Ovary (tissue), 9 donors: Measurements from ENCODE around the gene CD244. TPM values are rescaled to one million over a fixed set of nuclear protein-coding genes. Genes with fewer than 3 reads are reported as not detected.

Source experiments
- DNase-seq, 5 donors: peaks; one replicate each; pipeline ENCODE4 v3.0.0-alpha.2; 2019 to 2020
- H3K27ac ChIP-seq, 2 donors: fragments of 200-600 bp; one replicate each; pipeline versions ENCODE4 v1.5.1 to v1.8.0; 2019 to 2022
- H3K27me3 ChIP-seq: fragments of 200-600 bp; one replicate; pipeline ENCODE4 v1.8.0; 2022
- H3K36me3 ChIP-seq: fragments of 200-600 bp; sonication (generic); one replicate; pipeline ENCODE4 v1.5.1; 2019
- H3K4me1 ChIP-seq: one replicate; pipeline ENCODE4 v1.8.1; 2013; ENCODE audit warnings: mild to moderate bottlenecking, moderate library complexity; ENCODE audit not compliant: insufficient read depth
- H3K4me3 ChIP-seq: fragments of 200-600 bp; sonication (generic); one replicate; pipeline ENCODE4 v1.5.1; 2017
- H3K9me3 ChIP-seq, 2 donors: fragments of 200-600 bp in 1 of 2; sonication (generic) in 1 of 2; one replicate each; pipeline versions ENCODE4 v1.5.1 to v1.8.1; 2013 to 2019; ENCODE audit warnings: mild to moderate bottlenecking in 1 of 2, moderate library complexity in 1 of 2
- EP300 ChIP-seq: sonication (generic); formaldehyde crosslinking; IDR thresholded peaks from one replicate; pipeline ENCODE4 v1.6.1; 2017; ENCODE audit warnings: antibody characterized with exemption
- POLR2A ChIP-seq: fragments of 450-650 bp; IDR thresholded peaks from one replicate; pipeline ENCODE4 v1.6.1; 2017; ENCODE audit warnings: antibody characterized with exemption, mild to moderate bottlenecking, moderate library complexity
- WGBS, 3 donors: extraction: QIAGEN DNeasy Blood & Tissue Kit in 1 of 3; methylation state at CpG; one replicate each; pipeline versions ENCODE4 v1.1.5 to v1.1.7; 2013 to 2017; 5-methylcytosine and 5-hydroxymethylcytosine counted together
- intact Hi-C, 4 donors: fragments of 100-400 bp; cut with DNase I; formaldehyde crosslinking; loops; one replicate each; pipeline versions ENCODE4 v1.11.0 to v1.15.1; 2022 to 2023
- polyA plus RNA-seq, 2 donors: library from polyadenylated mRNA; stranded (reverse); fragments of 200-250 nt in 1 of 2; fragments of 350-450 nt in 1 of 2; fragmentation: Illumina TruSeq in 1 of 2; extraction: RNeasy Lipid Tissue Mini Kit (QIAGEN cat#74804) in 1 of 2; gene quantifications; one replicate each; pipeline ENCODE4 v1.2.3, GENCODE V29; 2013 to 2014
- total RNA-seq, 7 donors: library from RNA; depleted of rRNA in 2 of 7; stranded (reverse); fragments of >200 nt in 2 of 7; fragmentation: NEBNext Ultra II Directional in 3 of 7; extraction: Animal tissue kit (Norgen Biotek cat#: 25700) in 3 of 7; gene quantifications; one replicate each; pipeline versions ENCODE4 v1.1.0 to v1.2.4, GENCODE V29; 2016 to 2023
- TF ChIP-seq, protein P1 (sequence below), 3 donors: fragments of 450-650 bp in 2 of 3; fragments of 200-600 bp in 1 of 3; IDR thresholded peaks; one replicate each; pipeline versions ENCODE4 v1.5.1 to v1.8.0; 2016 to 2022; ENCODE audit warnings: antibody characterized with exemption in 3 of 3, mild to moderate bottlenecking in 1 of 3
- donor health status: DM: no; HTN: no; CAD: no; lungs with moderate emphysema.
- donor health status: DM: no; HTN: no; CAD: no.
- donor health status: Bipolar disorder and iron deficiency.
- donor health status: DM: yes; HTN: yes; CAD: no.
- donor health status: DM: no; HTN: no; CAD: no.
- donor health status: DM: yes; HTN: yes; CAD: no.

Gene CD244
- total and polyA plus RNA-seq, 9 donors, result 0.45 to 3.1 (median 0.60) TPM

DNA sequence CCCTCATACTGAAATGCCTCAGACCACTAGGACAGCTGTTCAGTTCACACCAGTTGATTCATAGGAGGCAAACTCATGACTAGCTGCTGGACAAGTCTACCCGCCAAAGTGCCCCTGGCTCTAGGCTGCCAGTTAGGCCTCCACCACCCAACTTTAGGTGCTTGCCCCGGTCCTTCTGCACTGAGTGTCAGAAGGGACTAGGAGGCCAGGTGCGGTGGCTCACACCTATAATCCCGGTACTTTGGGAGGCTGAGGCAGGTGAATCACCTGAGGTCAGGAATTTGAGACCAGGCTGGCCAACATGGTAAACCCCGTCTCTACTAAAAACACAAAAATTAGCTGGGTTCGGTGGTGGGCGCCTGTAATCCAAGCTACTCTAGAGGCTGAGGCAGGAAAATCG, 47.8 kb downstream of the CD244 start:
- Histone ChIP-seq H3K27ac (no peak overlapping the region), H3K9me3 (no peaks in the 10 kb centered on the region), H3K4me3 (no peak overlapping the region), H3K36me3 (no peaks in the 10 kb centered on the region), H3K4me1 (no peaks in the 10 kb centered on the region), H3K27me3 (no peaks in the 10 kb centered on the region)
- 93 to 97% (median 93%) methylated on average over 8 of the region's 8 CpGs for WGBS, 3 donors
- DNase-seq, result no peak
- intact Hi-C loops, result no loop called here
- TF ChIP-seq EP300 (no peak), POLR2A (no peak)
- TF ChIP-seq, protein P1, sequence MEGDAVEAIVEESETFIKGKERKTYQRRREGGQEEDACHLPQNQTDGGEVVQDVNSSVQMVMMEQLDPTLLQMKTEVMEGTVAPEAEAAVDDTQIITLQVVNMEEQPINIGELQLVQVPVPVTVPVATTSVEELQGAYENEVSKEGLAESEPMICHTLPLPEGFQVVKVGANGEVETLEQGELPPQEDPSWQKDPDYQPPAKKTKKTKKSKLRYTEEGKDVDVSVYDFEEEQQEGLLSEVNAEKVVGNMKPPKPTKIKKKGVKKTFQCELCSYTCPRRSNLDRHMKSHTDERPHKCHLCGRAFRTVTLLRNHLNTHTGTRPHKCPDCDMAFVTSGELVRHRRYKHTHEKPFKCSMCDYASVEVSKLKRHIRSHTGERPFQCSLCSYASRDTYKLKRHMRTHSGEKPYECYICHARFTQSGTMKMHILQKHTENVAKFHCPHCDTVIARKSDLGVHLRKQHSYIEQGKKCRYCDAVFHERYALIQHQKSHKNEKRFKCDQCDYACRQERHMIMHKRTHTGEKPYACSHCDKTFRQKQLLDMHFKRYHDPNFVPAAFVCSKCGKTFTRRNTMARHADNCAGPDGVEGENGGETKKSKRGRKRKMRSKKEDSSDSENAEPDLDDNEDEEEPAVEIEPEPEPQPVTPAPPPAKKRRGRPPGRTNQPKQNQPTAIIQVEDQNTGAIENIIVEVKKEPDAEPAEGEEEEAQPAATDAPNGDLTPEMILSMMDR (IDR thresholded peaks at IDR 0.05), result no peak

DNA sequence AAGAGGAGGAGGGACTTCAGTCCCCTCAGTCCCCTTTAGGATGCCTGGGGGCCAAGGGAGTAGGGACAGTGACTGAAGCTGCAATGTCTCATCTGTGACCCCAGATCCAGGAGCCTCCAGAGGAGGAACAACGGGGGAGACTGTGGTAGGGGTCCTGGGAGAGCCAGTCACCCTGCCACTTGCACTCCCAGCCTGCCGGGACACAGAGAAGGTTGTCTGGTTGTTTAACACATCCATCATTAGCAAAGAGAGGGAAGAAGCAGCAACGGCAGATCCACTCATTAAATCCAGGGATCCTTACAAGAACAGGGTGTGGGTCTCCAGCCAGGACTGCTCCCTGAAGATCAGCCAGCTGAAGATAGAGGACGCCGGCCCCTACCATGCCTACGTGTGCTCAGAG, 48.4 kb downstream of the CD244 start:
- intact Hi-C loops, result no loop called here
- Histone ChIP-seq H3K27me3 (no peaks in the 10 kb centered on the region), H3K27ac (no peak overlapping the region), H3K9me3 (no peaks in the 10 kb centered on the region), H3K4me3 (no peak overlapping the region), H3K4me1 (no peaks in the 10 kb centered on the region), H3K36me3 (no peaks in the 10 kb centered on the region)
- no peak for DNase-seq
- WGBS, 3 donors, result 82 to 94% (median 87%) methylated on average over 6 of the region's 6 CpGs
- TF ChIP-seq EP300, result no peak
- TF ChIP-seq, protein P1 (IDR thresholded peaks at IDR 0.05), result no peak
- TF ChIP-seq POLR2A, result no peak

DNA sequence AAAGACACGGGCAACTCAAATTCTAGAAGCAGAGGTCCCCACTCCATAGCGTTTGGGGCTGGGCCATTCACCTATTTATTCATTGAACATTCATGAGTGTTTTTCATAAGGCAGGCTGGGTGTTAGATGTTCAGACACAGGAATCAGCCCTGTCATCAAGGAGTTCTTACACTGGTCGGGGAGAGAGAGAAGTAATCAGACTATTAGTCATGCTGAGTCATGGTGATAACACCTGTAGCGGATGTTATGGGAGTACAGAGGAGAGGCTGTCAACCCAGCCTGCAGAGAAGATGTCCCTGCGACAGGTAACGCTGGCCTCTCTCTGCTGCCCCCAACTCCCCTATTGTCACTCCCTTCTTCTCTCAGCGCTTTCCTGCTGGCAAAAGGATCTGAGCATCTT, 49.5 kb downstream of the CD244 start:
- Histone ChIP-seq H3K4me3 (no peak overlapping the region), H3K4me1 (no peaks in the 10 kb centered on the region), H3K27ac (no peak overlapping the region), H3K36me3 (no peaks in the 10 kb centered on the region), H3K27me3 (no peaks in the 10 kb centered on the region), H3K9me3 (no peaks in the 10 kb centered on the region)
- intact Hi-C loops, result no loop called here
- DNase-seq, result no peak
- WGBS, 3 donors, result 78 to 85% (median 83%) methylated on average over 7 of the region's 7 CpGs
- no peak for TF ChIP-seq EP300
- TF ChIP-seq, protein P1 (IDR thresholded peaks at IDR 0.05), result no peak
- no peak for TF ChIP-seq POLR2A

DNA sequence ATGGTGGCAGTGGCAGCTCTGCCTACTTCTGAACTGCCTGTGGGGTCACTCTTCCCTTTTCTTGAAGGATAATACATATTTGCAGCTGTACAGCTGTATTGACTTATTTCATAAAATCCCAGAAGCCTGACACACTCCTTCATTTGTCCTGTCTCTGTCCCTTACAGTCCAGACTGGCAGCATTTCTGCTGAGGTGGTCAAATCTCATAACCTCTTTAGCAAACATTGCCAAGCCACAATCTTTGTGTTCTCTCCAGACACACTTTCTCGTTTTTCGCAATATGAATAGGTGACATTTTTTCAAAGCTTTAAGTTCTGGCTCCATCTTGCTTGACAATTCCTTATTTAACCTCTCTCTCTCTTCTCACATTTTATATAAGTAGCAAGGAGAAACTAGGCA, 51.5 kb downstream of the CD244 start:
- WGBS, 3 donors, result 84 to 88% (median 85%) methylated on average over 2 of the region's 2 CpGs
- TF ChIP-seq, protein P1 (IDR thresholded peaks at IDR 0.05), result no peak
- no peak for TF ChIP-seq EP300
- no peak for TF ChIP-seq POLR2A
- H3K36me3 ChIP-seq, result no peaks in the 10 kb centered on the region
- intact Hi-C loops, result no loop called here
- H3K4me3 ChIP-seq, result no peak overlapping the region
- no peaks in the 10 kb centered on the region for H3K4me1 ChIP-seq
- no peaks in the 10 kb centered on the region for H3K27me3 ChIP-seq
- no peak overlapping the region for H3K27ac ChIP-seq
- H3K9me3 ChIP-seq, result no peaks in the 10 kb centered on the region
- DNase-seq, result no peak

DNA sequence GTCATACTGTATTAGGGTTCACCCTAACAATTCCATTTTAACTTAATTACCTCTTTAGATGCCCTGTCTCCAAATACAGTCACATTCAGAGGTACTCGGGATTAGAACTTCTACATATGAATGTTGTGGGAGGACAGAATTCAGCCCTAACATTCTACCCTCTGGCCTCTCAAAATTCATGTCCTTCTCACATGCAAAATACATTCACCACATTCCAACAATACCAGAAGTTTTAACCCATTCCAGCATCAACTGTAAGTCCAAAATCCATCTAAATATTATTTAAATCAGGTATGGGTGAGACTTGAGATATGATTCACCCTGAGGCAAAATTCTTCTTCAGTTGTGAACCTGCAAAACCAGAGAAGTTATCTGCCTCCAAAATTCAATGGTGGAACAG, 52.2 kb downstream of the CD244 start:
- no peak for DNase-seq
- Histone ChIP-seq H3K4me3 (no peak overlapping the region), H3K4me1 (no peaks in the 10 kb centered on the region), H3K9me3 (no peaks in the 10 kb centered on the region), H3K36me3 (no peaks in the 10 kb centered on the region), H3K27ac (no peak overlapping the region), H3K27me3 (no peaks in the 10 kb centered on the region)
- no peak for TF ChIP-seq EP300
- no peak for TF ChIP-seq POLR2A
- TF ChIP-seq, protein P1 (IDR thresholded peaks at IDR 0.05), result no peak
- intact Hi-C loops, result no loop called here
- 8 to 27% (median 19%) methylated on average over 1 of the region's 1 CpG for WGBS, 3 donors
